Astrocyte of the cerebellum (primary cell): ENCODE results near the gene PNLIPRP3.

ENCODE experiments used
- DNase-seq: peaks from one replicate; pipeline ENCODE4 v3.0.0-alpha.2; 2011; ENCODE audit warnings: low read depth
- H3K4me3 ChIP-seq: 2 replicates; pipeline ENCODE4 v1.5.1; 2011; ENCODE audit warnings: mild to moderate bottlenecking, low read depth, low read length, moderate library complexity
- in situ Hi-C: cut with HindIII; loops from 2 replicates; pipeline ENCODE4 v1.10.0; 2017; ENCODE audit warnings: low sequenced_read_pairs
- TF ChIP-seq, protein P1 (sequence below): IDR thresholded peaks from 2 replicates; pipeline ENCODE4 v1.5.1; 2012; ENCODE audit warnings: low read length, low read depth, moderate library complexity, mild to moderate bottlenecking; ENCODE audit errors: missing control alignments

Gene PNLIPRP3

DNA sequence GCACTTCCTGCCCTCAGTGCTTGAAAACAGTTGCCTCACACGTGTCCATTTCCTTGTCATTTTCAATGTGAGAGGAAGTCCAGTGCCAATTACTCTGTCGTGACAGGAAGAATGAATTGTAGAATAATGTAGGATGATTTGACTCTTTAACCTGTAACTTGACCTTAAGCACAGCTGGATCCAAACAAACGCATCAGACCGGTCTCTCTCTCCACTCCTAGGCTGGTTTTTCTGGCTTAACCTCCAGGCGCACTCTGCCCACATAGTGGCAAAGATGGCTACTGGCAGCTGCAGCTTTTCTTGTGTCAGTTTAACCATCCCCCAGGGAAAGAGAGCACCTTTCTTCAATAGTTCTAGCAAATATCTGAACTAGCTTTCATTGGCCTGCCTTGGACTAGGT lies 29.4 kb upstream of the PNLIPRP3 start:
- no peak overlapping the region for H3K4me3 ChIP-seq
- in situ Hi-C loops, result no loop called here
- no peak for DNase-seq
- TF ChIP-seq, protein P1, sequence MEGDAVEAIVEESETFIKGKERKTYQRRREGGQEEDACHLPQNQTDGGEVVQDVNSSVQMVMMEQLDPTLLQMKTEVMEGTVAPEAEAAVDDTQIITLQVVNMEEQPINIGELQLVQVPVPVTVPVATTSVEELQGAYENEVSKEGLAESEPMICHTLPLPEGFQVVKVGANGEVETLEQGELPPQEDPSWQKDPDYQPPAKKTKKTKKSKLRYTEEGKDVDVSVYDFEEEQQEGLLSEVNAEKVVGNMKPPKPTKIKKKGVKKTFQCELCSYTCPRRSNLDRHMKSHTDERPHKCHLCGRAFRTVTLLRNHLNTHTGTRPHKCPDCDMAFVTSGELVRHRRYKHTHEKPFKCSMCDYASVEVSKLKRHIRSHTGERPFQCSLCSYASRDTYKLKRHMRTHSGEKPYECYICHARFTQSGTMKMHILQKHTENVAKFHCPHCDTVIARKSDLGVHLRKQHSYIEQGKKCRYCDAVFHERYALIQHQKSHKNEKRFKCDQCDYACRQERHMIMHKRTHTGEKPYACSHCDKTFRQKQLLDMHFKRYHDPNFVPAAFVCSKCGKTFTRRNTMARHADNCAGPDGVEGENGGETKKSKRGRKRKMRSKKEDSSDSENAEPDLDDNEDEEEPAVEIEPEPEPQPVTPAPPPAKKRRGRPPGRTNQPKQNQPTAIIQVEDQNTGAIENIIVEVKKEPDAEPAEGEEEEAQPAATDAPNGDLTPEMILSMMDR, result no peak

DNA sequence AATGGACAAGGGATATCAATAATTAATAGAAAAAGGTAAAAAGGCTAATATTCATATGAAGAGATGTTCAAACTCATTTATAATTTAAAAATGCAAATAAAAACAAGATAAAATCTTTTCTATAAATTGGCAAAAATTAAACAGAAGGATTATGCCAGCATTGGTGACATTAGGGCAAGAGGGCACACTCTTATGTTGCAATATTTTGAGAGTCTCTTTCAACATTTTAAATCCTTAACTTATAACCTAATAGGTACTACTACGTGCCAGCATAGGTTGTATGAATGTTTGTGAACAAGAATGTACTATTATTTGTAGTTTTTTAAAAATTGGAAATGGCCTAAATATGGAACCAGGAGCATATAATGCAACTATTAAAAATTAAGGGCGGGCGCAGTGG lies 24.8 kb upstream of the PNLIPRP3 start:
- in situ Hi-C loops, result no loop called here
- DNase-seq, result no peak
- TF ChIP-seq, protein P1, result no peak
- no peak overlapping the region for H3K4me3 ChIP-seq

DNA sequence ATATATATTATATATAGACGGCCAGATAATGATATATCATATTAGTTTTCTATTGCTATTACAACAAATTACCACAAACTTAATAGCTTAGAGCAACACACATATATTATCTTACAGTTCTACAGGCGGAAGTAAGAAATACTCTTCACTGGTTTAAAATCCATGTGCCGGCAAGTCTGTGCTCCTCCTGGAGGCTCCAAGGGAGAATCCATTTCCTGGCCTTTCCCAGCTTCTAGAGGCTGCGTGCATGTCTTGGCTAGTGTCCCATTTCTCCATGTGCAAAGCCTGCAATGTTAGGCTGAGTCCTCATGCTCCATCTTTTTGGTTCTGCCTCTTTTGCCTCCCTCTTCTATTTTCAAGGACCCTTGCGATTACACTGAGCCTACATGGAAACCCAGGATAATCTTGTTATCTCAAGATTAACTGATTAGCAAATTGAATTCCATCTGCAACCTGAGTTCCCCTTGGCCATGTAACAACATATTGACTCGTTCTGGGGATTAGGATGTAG lies 23.9 kb upstream of the PNLIPRP3 start:
- TF ChIP-seq, protein P1, result no peak
- DNase-seq, result no peak
- H3K4me3 ChIP-seq, result no peak overlapping the region
- in situ Hi-C loops, result no loop called here

DNA sequence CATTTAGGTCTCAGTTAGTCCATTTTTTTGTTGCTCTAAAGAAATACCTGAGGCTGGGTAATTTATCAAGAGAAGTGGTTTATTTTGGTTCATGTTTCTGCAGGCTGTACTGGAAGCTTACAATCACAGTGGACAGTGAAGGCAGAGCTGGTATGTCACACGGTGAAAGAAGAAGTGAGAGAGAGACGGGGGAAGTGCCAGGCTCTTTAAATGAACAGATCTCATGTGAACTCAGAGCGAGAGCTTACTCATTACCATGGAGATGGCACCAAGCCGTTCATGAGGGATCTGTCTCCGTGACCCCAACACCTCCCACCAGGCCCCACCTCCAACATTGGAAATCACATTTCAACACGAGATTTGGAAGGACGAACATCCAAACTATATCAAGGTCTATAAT lies 18.9 kb upstream of the PNLIPRP3 start:
- DNase-seq, result no peak
- in situ Hi-C loops, result no loop called here
- no peak overlapping the region for H3K4me3 ChIP-seq
- TF ChIP-seq, protein P1, result no peak

DNA sequence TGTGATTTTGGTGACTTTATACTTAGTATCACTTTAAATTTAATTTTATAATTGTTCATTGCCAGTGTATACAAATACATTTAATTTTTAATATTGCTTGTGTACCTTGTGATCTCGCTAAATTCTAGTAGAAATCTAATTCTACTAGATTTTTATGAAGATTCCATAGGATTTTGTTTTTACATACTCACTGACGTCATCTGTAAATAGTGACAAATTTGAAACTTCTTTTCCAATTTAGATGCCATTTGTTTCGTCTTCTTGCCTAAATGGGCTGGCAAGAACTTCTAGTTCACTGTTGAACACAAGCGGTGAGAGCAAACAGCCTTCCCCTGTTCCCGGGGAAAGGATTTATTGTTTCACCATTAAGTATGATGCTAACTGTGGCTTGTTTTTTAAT lies 17.3 kb upstream of the PNLIPRP3 start:
- no peak for DNase-seq
- TF ChIP-seq, protein P1, result no peak
- in situ Hi-C loops, result no loop called here

DNA sequence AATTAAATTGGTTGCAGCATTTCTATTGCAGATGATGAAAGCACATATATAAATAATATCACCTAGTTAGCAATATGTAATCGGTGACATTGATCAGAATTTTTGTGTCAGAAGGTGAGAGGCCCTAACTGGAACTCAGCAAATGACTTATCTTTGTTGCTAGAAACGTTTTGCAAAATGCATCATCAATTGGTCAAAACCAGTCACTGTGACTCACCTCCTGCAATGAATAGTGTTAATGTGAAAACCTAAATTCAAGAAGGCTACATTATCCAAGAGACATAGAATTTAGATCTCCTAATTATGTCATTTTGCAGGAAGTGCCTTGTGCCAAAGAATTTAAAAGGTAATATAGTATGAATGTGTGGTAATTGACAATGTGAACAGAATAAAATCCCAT lies 9.8 kb upstream of the PNLIPRP3 start:
- TF ChIP-seq, protein P1, result no peak
- in situ Hi-C loops, result no loop called here
- H3K4me3 ChIP-seq, result no peak overlapping the region
- DNase-seq, result no peak

More for the DNA sequence above, 17.3 kb upstream of the PNLIPRP3 start:
- no peak overlapping the region for H3K4me3 ChIP-seq

DNA sequence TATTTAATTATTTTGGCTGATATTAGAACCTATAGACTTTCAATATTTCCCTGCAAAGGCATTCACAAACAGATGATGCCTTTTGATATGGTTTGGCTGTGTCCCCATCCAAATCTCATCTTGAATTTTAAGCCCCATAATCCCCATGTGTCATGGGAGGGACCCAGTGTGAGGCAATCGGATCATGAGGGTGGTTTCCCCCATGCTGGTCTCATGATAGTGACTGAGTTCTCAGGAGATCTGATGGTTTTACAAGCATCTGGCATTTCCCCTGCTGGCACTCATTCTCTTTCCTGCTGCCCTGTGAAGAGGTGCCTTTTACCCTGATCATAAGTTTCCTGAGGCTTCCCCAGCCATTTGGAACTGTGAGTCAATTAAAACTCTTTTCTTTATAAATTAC lies 9.3 kb upstream of the PNLIPRP3 start:
- in situ Hi-C loops, result no loop called here

More for the DNA sequence above, 9.3 kb upstream of the PNLIPRP3 start:
- DNase-seq, result no peak
- TF ChIP-seq, protein P1, result no peak
- H3K4me3 ChIP-seq, result no peak overlapping the region
